ENCODE measurements around the gene TRMT1. TPM values are rescaled to one million over a fixed set of nuclear protein-coding genes. Genes with fewer than 3 reads are reported as not detected.

Gene TRMT1
- total RNA-seq, 6 experiments from 2014 or later, result 36.3 to 49.9 (median 39.6) TPM

DNA sequence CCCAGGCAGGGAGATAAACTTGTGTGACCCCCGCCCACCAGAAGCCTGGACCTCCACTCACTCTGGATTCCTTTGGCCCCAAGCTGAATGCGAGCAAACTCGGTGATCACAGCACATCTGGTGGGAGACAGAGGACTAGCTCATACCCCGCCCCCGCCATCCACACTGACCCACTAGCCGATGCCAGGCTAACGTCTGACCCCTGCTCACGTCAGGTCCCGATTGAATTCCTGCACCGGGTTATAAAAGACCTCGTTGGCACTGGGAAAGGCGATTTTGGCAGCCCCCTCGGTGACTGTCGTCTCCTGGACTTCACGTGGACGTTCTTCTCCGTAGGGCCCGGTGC, 631 bp downstream of the TRMT1 start:
- peak overlapping the region; percentile 99 for H3K4me3 Mint-ChIP-seq
- H3K9me3 Mint-ChIP-seq, result no peaks in the 10 kb centered on the region
- no peaks in the 10 kb centered on the region; the same call in 1 of the 2 replicates for H3K27me3 Mint-ChIP-seq (ENCODE audit: insufficient read depth)
- TF ChIP-seq, protein P1, sequence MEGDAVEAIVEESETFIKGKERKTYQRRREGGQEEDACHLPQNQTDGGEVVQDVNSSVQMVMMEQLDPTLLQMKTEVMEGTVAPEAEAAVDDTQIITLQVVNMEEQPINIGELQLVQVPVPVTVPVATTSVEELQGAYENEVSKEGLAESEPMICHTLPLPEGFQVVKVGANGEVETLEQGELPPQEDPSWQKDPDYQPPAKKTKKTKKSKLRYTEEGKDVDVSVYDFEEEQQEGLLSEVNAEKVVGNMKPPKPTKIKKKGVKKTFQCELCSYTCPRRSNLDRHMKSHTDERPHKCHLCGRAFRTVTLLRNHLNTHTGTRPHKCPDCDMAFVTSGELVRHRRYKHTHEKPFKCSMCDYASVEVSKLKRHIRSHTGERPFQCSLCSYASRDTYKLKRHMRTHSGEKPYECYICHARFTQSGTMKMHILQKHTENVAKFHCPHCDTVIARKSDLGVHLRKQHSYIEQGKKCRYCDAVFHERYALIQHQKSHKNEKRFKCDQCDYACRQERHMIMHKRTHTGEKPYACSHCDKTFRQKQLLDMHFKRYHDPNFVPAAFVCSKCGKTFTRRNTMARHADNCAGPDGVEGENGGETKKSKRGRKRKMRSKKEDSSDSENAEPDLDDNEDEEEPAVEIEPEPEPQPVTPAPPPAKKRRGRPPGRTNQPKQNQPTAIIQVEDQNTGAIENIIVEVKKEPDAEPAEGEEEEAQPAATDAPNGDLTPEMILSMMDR (IDR thresholded peaks at IDR 0.05), result no peak
- H3K27ac Mint-ChIP-seq, result peak overlapping the region; percentile 95
- no peak for DNase-seq
- peaks cover 6% of the 10 kb centered on the region; the same call in 1 of the 2 replicates for H3K36me3 Mint-ChIP-seq (ENCODE audit: low read depth)
- H3K4me1 Mint-ChIP-seq (ENCODE audit: low read depth), result peaks cover 40% of the 10 kb centered on the region

DNA sequence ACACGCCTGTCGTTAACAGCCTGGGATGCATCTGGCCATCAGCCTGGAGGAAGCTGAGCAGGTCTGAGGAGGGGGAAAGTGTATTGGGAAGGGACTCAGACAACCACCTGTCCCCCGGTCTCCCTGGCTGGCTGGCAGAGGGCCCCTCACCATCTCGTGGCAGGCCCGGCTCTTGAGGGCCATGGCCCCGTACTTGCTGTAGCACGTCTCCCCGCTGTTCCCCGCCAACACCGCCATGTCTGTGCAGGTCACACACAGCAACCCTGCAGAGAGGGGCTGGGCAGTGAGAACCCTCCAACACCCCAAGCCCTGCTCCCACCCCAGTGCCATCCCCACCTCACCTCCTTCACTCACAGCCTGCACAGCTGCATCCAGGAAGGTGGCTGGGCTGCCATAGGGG, 4.0 kb downstream of the TRMT1 start:
- TF ChIP-seq, protein P1 (IDR thresholded peaks at IDR 0.05), result no peak
- H3K36me3 Mint-ChIP-seq (ENCODE audit: low read depth), result peaks cover 8% of the 10 kb centered on the region; the same call in 1 of the 2 replicates
- no peaks in the 10 kb centered on the region for H3K9me3 Mint-ChIP-seq
- H3K27me3 Mint-ChIP-seq (ENCODE audit: insufficient read depth), result no peaks in the 10 kb centered on the region; the same call in 1 of the 2 replicates
- no peak for DNase-seq
- no peak overlapping the region for H3K27ac Mint-ChIP-seq
- H3K4me1 Mint-ChIP-seq (ENCODE audit: low read depth), result peaks cover 22% of the 10 kb centered on the region
- no peak overlapping the region for H3K4me3 Mint-ChIP-seq

DNA sequence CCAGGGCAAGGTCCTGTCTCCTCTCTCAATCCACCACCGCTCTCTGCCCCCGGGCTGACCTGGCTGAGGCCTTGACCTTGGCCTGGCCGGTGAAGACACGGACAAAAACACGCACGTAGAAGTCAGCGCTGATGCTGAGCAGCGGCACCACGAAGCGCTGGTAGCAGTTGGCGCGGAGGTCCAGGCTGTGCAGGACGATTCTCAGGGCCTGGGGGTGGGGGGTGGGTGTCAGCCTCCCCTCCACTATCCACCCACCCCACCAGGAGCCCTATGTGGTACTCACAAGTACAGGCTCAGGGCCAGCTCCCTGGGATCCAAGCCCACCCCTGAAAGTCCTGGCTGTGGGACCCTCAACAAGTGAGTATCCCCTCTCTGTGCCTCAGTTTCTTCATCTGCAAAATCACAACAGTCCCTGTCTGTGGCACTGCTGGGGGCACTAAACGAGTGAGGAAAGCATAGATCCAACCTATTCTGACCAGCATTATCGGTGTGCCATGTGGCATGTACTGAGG, 6.4 kb downstream of the TRMT1 start:
- peaks cover 4% of the 10 kb centered on the region; the same call in 1 of the 2 replicates for H3K36me3 Mint-ChIP-seq (ENCODE audit: low read depth)
- peaks cover 4% of the 10 kb centered on the region for H3K4me1 Mint-ChIP-seq (ENCODE audit: low read depth)
- H3K4me3 Mint-ChIP-seq, result no peak overlapping the region
- TF ChIP-seq, protein P1 (IDR thresholded peaks at IDR 0.05), result no peak
- no peaks in the 10 kb centered on the region for H3K9me3 Mint-ChIP-seq
- DNase-seq, result no peak
- H3K27ac Mint-ChIP-seq, result no peak overlapping the region
- peaks cover 3% of the 10 kb centered on the region; the same call in 1 of the 2 replicates for H3K27me3 Mint-ChIP-seq (ENCODE audit: insufficient read depth)

DNA sequence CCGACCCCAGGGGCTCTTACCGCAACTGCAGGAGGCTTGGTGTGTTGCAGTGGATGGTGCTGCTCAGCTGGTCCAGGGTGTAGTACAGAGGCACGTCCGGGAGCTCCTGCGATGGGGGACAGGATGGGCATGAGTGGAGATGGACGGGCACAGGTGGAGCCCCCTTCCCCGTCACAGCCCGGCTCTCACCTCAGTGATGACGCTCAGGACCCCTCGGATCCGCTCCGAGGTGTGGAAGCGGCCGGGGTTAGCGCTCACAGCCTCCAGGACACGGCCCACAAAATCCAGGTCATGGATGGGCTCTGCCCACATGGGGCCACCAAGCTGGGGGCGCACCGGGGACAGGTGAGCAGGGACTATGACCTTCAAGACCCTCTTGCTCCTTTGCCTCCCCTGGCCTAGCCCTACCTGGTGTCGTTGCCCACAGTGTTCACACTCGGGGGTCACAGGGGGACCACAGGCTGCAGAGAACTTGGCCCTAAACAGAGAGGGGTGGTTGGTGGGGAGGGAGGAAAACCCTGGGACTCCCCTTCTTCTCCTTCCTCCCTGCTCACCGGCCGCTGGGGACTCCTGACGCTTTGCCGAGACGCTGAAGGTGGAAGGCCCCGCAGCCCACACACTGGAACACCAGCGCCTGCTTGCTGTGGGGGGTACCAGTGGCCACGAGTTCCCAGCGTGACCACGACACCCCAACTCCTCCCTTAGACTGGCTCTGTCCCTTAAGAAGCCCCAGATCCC, 7.0 kb downstream of the TRMT1 start:
- no peaks in the 10 kb centered on the region for H3K4me1 Mint-ChIP-seq (ENCODE audit: low read depth)
- peaks cover 3% of the 10 kb centered on the region; the same call in 1 of the 2 replicates for H3K27me3 Mint-ChIP-seq (ENCODE audit: insufficient read depth)
- no peaks in the 10 kb centered on the region for H3K9me3 Mint-ChIP-seq
- H3K36me3 Mint-ChIP-seq (ENCODE audit: low read depth), result peaks cover 4% of the 10 kb centered on the region; the same call in 1 of the 2 replicates
- no peak overlapping the region for H3K27ac Mint-ChIP-seq
- no peak overlapping the region for H3K4me3 Mint-ChIP-seq
- no peak for DNase-seq
- TF ChIP-seq, protein P1 (IDR thresholded peaks at IDR 0.05), result no peak

DNA sequence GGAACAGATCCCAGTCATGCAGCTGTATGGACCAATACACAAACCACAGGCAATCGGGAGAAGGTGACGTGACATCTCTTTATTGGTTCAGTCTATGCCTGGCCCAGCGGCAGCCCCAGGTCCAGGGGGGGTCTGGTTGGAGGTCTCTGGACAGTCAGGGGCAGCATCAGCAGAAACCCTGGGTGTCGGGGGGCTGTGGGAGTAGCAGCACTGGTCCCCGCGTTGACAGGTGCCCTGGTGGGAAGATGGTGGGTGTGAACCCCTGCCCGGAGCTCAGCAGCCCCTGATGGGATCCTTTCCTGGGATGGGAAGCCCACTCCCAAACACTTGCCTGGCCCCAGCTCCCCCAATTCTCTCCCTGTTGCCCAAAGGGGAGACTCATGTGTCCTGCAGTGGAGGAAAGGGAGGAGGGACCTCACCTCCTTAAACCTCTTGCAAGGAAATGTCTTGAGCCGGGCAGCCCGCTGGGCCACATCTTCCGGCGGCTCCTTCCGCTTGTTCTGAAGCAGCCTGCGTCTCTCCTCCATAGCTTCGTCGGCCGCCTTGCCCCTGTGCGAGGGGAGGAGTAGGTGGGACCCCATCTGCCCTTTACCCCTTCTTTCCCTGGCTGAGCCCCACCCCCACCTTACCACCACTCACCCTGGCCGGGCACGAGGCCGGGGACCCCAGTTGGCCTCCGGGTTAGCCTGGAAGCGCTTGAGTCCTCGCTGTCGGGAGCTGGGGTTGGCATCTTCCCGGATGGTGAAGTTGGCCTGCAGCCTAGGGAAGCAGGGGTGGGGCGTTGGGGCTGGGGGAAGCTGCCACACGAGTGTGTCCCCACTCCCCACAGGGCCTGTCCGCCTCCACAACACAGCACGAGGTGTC, 11.5 kb downstream of the TRMT1 start:
- H3K9me3 Mint-ChIP-seq, result no peaks in the 10 kb centered on the region
- H3K27ac Mint-ChIP-seq, result no peak overlapping the region
- peaks cover 6% of the 10 kb centered on the region; the same call in 1 of the 2 replicates for H3K36me3 Mint-ChIP-seq (ENCODE audit: low read depth)
- peaks cover 4% of the 10 kb centered on the region for H3K27me3 Mint-ChIP-seq (ENCODE audit: insufficient read depth)
- H3K4me1 Mint-ChIP-seq (ENCODE audit: low read depth), result peaks cover 15% of the 10 kb centered on the region
- TF ChIP-seq, protein P1 (IDR thresholded peaks at IDR 0.05), result no peak
- DNase-seq, result no peak
- H3K4me3 Mint-ChIP-seq, result no peak overlapping the region

All from HFFc6 (cell line).